Activated T-cell treated with anti-CD3 and anti-CD28 coated beads for 24 hours (primary cell): ENCODE measurements around the gene ARMC3.
A peak's percentile ranks its signal among the peaks of the same experiment; 100 is the strongest.
"Not testable (repeated sequence)": the region's sequence is repeated elsewhere in the genome, so short reads cannot be mapped to it uniquely, and the experiment has no call there.

Source experiments
- DNase-seq: peaks from one replicate; pipeline ENCODE4 v3.0.0-alpha.2; 2020; ENCODE audit warnings: low read depth

The ARMC3 gene

GRCh38 chr10:22927661-22928403 is at the start of gene ARMC3:
Gene ARMC3 (plus strand): TSS chr10:22928053. CDS start chr10:22931997, 3,944 bp downstream.
- peak; percentile 49 for DNase-seq

GRCh38 chr10:22891797-22892196 is 36.1 kb upstream of the ARMC3 start:
- no peak for DNase-seq

GRCh38 chr10:22893781-22894180 is 34.1 kb upstream of the ARMC3 start:
- DNase-seq = no peak

- no peak for DNase-seq
Observed at GRCh38 chr10:22894714-22895113, 33.1 kb upstream of the ARMC3 start.

- DNase-seq = no peak
Observed at GRCh38 chr10:22895252-22895651, 32.6 kb upstream of the ARMC3 start.

- DNase-seq = no peak
Observed at GRCh38 chr10:22897371-22897770, 30.5 kb upstream of the ARMC3 start.

- no peak for DNase-seq
Observed at GRCh38 chr10:22899307-22899706, 28.5 kb upstream of the ARMC3 start.

- DNase-seq = no peak
Observed at GRCh38 chr10:22899775-22900174, 28.1 kb upstream of the ARMC3 start.

- DNase-seq = no peak
Observed at GRCh38 chr10:22900841-22901601, 26.8 kb upstream of the ARMC3 start.

GRCh38 chr10:22902147-22902546 is 25.7 kb upstream of the ARMC3 start:
- not testable (repeated sequence) for DNase-seq

GRCh38 chr10:22903694-22904093 is 24.2 kb upstream of the ARMC3 start:
- no peak for DNase-seq

GRCh38 chr10:22906767-22907166 is 21.1 kb upstream of the ARMC3 start:
- no peak for DNase-seq

- no peak for DNase-seq
Observed at GRCh38 chr10:22908837-22909236, 19.0 kb upstream of the ARMC3 start.

GRCh38 chr10:22909673-22910072 is 18.2 kb upstream of the ARMC3 start:
- not testable (repeated sequence) for DNase-seq

GRCh38 chr10:22911067-22911466 is 16.8 kb upstream of the ARMC3 start:
- no peak for DNase-seq

GRCh38 chr10:22911889-22912762 is 15.7 kb upstream of the ARMC3 start:
- DNase-seq = no peak

- no peak for DNase-seq
Observed at GRCh38 chr10:22912763-22913384, 15.0 kb upstream of the ARMC3 start.

GRCh38 chr10:22913474-22914092 is 14.3 kb upstream of the ARMC3 start:
- DNase-seq = peak; percentile 6

- no peak for DNase-seq
Observed at GRCh38 chr10:22915314-22915713, 12.5 kb upstream of the ARMC3 start.

GRCh38 chr10:22925088-22925487 is 2.8 kb upstream of the ARMC3 start:
- DNase-seq = no peak

- DNase-seq = no peak
Observed at GRCh38 chr10:22927166-22927565, 687 bp upstream of the ARMC3 start.
